ENCODE measurements around the gene ACVR1C.

Gene ACVR1C

GRCh38 chr2:157497638-157498314, 130.9 kb downstream of the ACVR1C start:
- DNase-seq (ENCODE audit: low read depth), result no peak

DNA sequence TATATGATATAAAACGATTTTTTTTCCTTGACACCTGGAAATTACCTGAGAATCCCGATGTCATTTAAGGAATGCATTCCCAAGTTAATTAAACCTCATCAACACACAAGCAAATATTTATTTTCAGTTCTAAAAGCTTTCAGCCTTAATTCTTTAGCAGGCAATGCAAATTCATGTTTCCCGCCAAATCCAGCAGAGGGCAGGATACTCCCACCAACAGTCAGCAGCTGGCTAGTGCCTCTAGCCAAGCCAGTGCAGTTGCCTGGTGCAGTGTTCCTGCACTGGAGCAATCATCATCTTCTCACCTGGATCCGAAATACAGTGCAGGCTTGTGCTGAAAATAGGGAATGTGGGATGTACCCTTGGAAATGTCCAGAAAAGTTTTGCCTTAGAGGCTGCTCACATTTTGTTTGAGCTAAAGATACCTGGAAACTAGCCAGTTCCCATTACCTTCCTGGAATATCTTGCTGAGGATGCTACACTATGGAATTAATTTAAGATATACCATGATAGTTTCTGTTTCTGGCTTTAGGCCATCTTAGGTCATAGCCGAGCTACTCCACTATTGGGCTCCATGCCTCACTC, 136.4 kb downstream of the ACVR1C start:
- no peak for DNase-seq (ENCODE audit: low read depth)

DNA sequence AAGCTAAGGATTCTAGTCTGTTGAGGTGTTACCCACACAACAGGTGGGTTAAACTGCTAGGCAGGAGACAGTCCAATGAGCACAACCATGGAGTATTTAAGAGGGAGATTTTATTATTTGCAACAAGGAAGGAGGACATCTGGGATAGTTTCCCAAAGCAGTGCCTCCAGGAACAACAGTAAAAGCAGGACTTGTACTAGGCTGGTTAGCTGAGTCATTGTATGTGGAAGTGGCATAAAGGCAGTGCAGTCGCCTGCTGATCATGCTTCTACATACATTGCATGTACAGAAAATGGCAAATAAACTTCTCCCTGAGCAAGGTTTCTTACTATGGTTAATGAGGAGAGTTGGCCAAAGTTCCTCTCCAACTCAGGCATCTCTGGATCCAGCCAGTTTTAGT, 138.7 kb downstream of the ACVR1C start:
- no peak for DNase-seq (ENCODE audit: low read depth)

DNA sequence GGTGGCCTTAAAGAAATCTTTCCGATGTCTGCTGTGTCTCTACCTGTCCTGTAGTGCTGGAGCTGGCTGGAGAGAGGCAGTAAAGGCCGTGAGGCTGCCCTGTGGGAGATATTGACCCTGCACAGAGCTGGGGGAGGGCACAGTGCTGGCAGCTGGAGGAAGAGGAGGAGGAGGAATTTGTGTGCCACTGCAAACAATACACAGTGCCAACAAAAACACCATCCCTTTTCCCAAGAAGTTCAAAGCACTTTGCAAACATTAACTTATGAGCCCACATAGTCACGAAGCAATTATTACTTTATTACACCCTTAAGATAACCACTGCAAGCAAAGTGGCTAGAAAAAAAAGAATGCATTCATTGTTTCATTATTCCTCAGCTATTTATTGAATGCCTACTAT, 139.8 kb downstream of the ACVR1C start:
- no peak for DNase-seq (ENCODE audit: low read depth)

GRCh38 chr2:157487747-157488146, 140.9 kb downstream of the ACVR1C start:
- DNase-seq (ENCODE audit: low read depth), result no peak

- DNase-seq (ENCODE audit: low read depth), result no peak
These were observed 141.4 kb downstream of the ACVR1C start for GRCh38 chr2:157487271-157487610.

DNA sequence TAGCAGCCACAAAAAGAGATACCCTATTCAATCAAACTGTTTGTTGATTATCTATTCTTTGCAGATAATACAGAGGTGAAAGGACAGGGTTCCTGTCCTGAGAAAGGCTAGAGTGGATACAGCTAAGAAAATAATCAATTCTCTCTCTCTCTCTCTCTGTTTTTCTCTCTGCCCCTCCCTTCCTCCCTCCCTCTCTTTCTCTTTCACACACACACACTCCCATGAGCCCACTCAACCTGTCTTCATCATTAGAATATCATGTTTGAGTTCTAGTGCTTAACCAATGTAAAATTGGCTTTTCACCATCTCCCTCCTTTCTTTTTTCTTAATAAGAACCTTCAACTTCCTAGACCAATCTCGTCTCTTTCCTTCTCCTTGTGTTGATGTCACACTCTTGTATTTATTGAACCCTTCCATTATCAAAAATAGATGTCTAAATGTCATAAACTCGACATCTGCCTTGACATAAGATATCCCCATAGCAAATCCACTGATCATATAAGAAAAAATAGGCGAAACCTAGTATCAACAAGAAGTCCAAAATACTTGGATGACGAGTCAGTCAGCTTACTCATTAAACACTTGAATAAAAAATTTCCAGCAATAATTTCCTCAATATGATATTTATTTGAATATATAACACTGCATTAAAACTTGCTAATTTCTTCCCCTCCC, 141.9 kb downstream of the ACVR1C start:
- no peak for DNase-seq (ENCODE audit: low read depth)

GRCh38 chr2:157480182-157480961, 148.3 kb downstream of the ACVR1C start:
- DNase-seq (ENCODE audit: low read depth), result no peak

DNA sequence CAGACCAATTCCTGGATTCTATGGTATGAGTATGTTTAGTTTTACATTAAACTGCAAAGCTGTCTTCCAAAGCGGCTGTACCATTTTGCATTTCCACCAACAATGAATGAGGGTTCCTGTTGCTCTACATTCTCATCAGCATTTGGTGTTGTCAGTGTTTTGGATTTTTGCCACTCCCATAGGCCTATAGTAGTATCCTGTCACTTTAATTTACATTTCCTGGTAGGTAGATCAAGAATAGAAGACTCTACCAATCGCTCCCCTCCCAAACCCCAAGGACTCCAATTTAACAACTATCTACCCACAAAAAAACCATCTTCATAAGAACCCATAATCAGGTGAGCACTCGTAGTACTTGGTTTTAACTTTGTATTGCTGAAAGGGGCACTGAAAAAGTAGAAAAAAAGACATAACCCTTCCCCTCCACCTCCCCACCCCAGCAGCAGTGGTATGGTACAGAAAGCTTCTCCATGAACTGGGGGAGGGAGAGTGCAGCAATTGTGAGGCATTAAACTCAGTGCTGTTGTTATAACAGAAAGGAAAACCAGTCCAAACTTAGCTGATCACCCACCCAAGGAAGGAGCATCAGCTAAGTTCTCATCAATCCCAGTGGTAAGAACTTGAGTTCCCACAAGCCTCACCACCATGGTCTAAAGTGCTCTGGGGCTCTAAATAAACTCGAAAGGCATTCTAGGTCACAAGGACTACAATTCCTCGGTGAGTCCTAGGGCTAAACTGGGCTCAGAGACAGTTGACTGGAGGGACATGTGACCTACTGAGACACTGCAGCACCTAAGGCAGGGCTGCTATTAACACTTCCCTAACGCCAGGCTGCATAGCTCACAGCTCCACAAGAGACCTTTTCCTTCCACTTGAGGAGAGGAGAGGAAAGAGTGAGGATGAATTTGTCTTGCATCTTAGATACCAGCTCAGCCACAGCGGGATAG, 149.3 kb downstream of the ACVR1C start:
- DNase-seq (ENCODE audit: low read depth), result no peak

DNA sequence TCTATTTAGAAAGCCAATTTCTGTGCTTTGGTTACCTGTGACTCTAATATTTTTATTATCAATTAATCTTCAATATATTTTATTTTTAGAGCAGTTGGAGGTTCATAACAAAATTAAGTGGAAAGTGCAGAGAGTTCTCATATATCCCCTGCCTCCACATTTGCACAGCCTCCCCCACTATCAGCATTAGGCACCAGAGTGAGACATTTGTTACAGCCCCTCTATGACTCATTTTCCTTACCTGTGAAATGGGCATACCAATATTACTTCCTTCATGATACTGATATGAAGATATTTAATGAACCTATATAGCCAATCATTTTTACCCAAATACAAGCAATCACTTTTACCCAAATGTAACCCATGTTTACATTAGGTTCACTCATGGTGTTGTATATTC, 150.7 kb downstream of the ACVR1C start:
- DNase-seq (ENCODE audit: low read depth), result no peak

- DNase-seq (ENCODE audit: low read depth), result no peak
These were observed 151.5 kb downstream of the ACVR1C start for GRCh38 chr2:157476953-157477709.
